AG09309 (cell line): ENCODE measurements around the gene FDXR.

ENCODE experiments used
- DNase-seq: peaks from one replicate; pipeline ENCODE4 v3.0.0-alpha.2; 2010; ENCODE audit warnings: low read depth
- H3K4me3 ChIP-seq: 2 replicates; pipeline ENCODE4 v1.5.1; 2011; ENCODE audit warnings: mild to moderate bottlenecking, low read depth, low read length, moderate library complexity; ENCODE audit not compliant: control insufficient read depth
- TF ChIP-seq, protein P1 (sequence below): IDR thresholded peaks from 2 replicates; pipeline ENCODE4 v1.5.1; 2011; ENCODE audit warnings: mild to moderate bottlenecking, low read depth, low read length, inconsistent platforms; ENCODE audit not compliant: insufficient read depth, control insufficient read depth; ENCODE audit errors: missing control alignments

FDXR gene

DNA sequence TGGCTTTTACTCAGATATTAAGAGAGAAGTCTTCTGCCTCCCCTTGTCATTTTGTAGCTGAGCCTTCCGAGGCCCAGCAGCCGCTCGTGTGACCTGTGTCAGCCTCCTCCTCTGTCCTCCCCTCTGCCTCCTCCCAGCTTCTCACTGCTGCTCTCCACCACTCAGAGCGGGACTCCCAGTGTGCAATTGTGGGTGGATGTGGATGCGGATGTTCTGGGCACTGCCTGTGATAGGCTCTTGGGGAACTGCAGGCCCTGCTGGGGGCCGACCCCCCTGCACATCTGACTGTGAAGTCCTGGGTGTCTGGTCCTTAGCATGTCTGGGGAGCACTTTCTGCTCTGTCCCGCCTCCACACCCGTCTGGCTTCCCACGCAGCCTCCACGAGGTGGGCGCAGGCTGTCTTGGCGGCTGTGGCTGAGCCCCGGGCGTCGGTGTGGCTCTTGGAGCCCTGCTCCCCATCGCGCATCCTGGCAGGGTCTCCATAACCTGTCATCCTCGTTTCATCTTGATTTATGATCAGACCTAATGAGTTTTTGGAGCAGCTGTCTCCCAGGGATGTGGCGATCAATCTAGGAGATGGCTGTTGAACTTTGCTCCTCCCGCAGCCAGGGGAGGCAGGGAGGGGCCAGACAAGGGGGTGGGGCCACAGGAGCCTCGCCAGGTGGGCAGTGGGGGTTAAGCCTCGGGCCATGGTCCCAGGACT lies 41.2 kb downstream of the FDXR start:
- DNase-seq = no peak
- TF ChIP-seq, protein P1, sequence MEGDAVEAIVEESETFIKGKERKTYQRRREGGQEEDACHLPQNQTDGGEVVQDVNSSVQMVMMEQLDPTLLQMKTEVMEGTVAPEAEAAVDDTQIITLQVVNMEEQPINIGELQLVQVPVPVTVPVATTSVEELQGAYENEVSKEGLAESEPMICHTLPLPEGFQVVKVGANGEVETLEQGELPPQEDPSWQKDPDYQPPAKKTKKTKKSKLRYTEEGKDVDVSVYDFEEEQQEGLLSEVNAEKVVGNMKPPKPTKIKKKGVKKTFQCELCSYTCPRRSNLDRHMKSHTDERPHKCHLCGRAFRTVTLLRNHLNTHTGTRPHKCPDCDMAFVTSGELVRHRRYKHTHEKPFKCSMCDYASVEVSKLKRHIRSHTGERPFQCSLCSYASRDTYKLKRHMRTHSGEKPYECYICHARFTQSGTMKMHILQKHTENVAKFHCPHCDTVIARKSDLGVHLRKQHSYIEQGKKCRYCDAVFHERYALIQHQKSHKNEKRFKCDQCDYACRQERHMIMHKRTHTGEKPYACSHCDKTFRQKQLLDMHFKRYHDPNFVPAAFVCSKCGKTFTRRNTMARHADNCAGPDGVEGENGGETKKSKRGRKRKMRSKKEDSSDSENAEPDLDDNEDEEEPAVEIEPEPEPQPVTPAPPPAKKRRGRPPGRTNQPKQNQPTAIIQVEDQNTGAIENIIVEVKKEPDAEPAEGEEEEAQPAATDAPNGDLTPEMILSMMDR = no peak
- H3K4me3 ChIP-seq = no peak overlapping the region

DNA sequence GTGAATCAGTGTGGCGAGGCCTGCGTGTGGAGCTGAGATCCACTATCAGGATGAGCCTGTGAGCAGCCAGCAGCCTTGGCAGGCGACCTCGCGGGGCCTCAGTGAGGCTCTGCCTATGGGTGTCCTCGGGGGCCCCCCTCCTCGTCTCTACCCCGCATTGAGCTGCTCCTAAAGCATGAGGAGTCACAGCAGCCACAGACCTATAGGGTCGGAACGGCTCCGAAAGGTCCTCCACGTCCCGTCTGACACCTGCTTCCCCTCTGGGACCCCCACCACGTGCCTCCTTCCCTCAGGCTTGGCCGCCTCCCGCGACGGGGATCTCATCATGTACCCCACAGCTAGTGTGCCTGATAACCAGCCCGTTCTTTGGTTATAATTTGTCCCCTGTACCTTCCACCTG lies 41.9 kb downstream of the FDXR start:
- no peak for DNase-seq
- TF ChIP-seq, protein P1 = no peak
- H3K4me3 ChIP-seq = no peak overlapping the region

DNA sequence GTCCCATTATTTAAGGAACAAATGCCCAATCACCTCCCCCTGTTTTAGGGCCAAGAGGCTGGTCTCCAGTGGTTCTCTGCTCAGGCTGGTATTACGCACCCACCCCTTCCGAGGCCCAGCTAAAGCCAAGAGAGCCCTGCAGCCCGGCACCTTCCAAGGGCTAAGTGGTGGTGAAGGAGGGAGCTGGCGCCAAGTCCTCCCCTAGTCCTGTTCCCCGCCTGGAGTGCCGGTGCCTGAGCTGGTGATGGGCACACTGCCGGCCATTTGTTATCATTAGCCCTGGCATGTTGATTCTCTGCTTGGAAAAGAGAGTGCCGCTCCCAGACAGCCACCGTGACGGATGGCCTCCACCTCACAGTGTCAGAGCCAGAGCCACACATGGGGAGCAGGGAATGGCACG lies 45.0 kb downstream of the FDXR start:
- no peak overlapping the region for H3K4me3 ChIP-seq
- no peak for DNase-seq
- TF ChIP-seq, protein P1 = no peak

DNA sequence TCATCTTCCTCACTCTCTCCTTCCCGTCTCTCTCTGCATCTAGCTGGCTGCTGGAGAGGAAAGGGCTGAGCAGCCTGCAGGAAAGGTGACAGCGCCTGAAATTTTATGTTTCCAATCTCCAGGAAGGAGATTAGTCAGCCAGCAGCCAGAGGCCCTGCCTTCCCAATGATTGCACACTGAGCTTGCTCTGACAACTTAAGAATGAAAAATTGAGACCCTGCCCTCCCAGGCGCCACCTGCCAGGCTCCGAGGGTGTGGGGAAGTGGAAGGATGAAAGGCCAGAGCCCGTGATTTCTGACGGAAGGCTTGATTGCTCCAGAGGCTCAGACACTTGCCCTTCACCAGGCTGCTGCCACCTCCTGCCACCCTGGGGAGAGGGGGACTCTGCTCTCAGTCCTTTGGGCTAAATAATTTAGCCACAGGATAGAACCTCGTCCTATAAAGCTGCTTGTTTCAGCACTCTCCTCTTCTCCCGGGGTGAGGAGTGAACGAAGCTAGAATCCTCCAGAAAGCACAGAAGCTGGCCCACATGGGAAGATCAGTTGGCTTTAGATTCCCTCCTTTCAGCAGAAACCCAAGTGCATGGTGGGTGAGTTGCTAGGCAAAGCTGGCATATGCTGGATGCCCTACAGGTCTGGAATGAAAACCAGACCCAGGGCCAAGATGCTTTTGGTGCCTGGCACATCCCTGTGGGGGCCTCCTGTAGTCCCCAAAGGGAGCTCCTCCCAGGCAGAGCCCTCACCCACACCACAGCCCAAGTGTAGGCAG lies 46.7 kb downstream of the FDXR start:
- TF ChIP-seq, protein P1 = no peak
- DNase-seq = no peak
- H3K4me3 ChIP-seq = no peak overlapping the region

DNA sequence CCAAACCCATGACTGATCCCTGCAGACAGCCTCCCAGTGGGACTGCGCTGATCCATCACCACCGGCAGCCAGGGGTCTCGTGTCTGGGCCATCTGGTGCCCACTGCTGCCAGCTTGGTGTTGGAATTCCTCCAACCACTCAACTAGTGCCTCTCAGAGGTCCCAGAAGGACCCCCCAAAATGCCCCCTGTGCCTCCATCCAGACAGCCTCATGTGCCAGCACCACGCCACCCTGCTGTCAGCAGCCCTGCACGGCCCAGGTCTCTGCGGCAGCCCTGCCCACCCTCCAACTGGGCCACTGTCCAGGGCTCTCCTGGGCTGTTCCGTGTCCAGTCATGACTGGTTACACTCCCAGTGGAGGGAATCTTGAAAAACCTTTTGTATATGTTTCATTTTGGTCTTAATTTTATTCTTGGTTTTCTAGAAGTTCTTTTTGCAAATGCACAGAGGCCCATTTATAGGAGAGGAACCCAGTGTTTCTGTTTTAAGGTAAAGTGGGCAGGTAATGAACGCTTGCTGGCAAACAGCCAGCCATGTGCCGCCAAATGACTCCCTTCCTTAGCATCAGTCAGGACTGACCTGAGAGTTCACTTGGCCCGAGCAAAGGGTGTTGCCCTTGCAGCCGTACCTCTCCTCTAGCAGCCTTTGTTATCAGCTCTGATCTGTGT lies 47.7 kb downstream of the FDXR start:
- DNase-seq = no peak

DNA sequence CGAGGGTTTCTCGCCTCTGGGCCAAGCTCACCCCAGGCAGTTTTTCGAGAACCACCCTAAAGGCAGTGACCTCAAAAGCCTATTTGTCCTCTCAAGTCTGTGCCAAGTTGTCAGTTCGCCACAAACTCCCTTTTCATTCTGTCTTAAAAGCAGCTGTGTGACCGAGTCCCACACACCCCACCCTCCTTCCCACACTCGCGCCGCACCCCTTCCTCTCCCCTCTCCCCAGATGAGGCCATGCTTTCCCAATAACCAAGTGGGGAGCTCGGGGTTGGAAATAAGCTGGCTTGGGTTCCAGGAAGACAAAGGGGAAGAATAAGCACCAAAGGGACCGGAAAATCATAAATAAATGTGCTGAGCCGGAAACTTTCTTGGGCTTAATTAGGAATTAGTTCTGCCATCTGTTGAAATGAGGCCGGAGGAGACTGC lies 49.8 kb downstream of the FDXR start:
- no peak overlapping the region for H3K4me3 ChIP-seq
- no peak for DNase-seq
- TF ChIP-seq, protein P1 = no peak

More for the DNA sequence above, 47.7 kb downstream of the FDXR start:
- TF ChIP-seq, protein P1 = no peak
- H3K4me3 ChIP-seq = no peak overlapping the region
